AG09309 (cell line): ENCODE data around the gene HSBP1.

Experiments used
- DNase-seq: peaks from one replicate; pipeline ENCODE4 v3.0.0-alpha.2; 2010; ENCODE audit warnings: low read depth
- H3K4me3 ChIP-seq: 2 replicates; pipeline ENCODE4 v1.5.1; 2011; ENCODE audit warnings: mild to moderate bottlenecking, low read depth, low read length, moderate library complexity; ENCODE audit not compliant: control insufficient read depth
- TF ChIP-seq, protein P1 (sequence below): IDR thresholded peaks from 2 replicates; pipeline ENCODE4 v1.5.1; 2011; ENCODE audit warnings: mild to moderate bottlenecking, low read depth, low read length, inconsistent platforms; ENCODE audit not compliant: insufficient read depth, control insufficient read depth; ENCODE audit errors: missing control alignments

Gene HSBP1

DNA sequence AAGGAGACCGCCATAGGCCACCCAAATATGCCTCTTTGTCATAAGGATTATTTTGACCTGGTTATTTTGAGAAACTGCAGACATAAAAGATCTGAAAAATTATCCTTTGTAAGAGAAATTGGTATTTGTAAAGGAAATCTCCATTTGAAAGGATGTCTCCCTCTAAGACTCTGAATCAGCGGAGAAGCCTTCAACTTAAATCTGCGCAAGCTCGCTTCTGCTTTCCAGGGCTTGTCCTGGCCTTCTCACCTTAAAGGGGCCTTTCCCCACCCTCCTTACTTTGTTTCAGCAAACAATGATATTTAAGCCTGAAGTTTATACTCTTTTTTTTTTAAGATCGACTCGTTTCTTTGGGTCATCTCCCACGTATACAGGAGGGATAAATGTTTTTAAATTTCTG is 34.5 kb downstream of the HSBP1 start:
- no peak overlapping the region for H3K4me3 ChIP-seq
- TF ChIP-seq, protein P1, sequence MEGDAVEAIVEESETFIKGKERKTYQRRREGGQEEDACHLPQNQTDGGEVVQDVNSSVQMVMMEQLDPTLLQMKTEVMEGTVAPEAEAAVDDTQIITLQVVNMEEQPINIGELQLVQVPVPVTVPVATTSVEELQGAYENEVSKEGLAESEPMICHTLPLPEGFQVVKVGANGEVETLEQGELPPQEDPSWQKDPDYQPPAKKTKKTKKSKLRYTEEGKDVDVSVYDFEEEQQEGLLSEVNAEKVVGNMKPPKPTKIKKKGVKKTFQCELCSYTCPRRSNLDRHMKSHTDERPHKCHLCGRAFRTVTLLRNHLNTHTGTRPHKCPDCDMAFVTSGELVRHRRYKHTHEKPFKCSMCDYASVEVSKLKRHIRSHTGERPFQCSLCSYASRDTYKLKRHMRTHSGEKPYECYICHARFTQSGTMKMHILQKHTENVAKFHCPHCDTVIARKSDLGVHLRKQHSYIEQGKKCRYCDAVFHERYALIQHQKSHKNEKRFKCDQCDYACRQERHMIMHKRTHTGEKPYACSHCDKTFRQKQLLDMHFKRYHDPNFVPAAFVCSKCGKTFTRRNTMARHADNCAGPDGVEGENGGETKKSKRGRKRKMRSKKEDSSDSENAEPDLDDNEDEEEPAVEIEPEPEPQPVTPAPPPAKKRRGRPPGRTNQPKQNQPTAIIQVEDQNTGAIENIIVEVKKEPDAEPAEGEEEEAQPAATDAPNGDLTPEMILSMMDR = no peak
- no peak for DNase-seq

DNA sequence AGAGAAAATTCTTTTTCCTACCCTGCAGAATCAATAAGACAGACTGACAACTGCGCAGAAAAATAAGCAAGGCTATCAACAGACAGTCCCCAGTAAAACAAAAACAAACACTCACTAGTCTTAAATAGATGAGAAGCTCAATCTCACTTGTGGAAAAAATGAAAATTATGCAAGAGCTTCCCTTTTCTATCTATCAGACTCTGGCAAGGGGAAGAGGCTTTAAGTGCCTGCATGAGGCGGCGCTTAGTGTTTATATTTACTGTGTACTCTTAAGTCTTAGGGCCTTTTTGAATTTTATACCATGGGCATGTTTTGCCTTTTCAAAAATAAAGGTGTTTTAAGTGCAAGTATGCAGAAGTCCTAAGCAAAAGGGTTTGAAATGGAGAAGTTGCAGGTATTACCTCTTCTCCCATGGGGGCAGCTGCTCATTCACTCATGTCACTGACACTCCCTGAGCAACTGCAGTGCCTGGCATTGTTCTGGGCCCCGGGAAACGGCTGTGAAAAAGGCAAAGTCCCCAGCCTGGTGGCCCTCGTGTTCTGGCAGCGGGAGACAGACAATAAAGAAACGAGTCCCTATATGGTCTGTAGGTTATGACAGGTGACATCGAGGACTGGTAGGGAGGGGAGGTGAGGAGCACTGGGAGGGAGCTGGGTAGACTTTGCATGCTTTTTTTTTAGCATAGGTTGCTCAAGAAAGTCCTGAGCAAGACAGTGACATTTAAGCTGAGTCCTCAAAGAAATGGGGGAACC is 35.2 kb downstream of the HSBP1 start:
- H3K4me3 ChIP-seq = no peak overlapping the region
- no peak for DNase-seq
- TF ChIP-seq, protein P1 = no peak

DNA sequence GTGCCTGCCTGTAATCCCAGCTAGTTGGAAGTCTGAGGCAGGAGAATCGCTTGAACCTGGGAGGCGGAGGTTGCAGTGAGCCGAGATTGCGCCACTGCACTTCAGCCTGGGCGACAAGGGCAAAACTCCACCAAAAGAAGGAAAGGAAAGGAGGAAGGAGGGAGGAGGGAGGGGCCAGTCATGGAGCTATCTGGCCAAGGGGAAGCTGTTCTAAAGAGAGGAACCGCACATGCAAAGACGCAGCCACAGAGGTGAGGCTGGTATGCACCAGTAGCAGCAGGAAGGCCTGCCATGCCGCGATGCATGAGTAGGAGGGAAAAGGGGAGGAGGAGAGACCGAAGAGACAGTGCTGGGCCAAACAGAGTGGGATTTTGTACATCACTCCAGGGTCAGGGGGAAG is 35.9 kb downstream of the HSBP1 start:
- TF ChIP-seq, protein P1 = no peak
- no peak overlapping the region for H3K4me3 ChIP-seq
- no peak for DNase-seq

DNA sequence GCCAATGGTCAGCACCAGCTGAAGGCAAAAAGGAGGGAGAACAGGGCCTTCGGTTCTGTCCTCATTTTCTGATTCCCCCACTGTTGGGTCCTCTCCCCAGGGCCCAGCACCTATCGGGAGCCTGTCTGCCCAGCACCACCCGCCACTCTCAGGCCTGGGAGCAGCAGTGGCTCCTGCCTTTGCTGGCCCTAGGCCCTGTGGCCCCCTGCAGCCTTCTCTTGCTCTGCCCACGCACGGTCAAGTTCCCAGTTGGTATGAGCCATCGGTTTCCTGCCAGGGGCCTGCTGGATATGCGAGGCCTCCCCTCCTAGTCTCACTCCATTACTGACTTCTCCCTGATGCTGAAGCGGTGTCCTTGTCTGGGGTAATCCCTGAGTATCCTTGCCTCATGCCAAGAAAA is 37.5 kb downstream of the HSBP1 start:
- TF ChIP-seq, protein P1 = no peak
- H3K4me3 ChIP-seq = no peak overlapping the region
- DNase-seq = no peak

DNA sequence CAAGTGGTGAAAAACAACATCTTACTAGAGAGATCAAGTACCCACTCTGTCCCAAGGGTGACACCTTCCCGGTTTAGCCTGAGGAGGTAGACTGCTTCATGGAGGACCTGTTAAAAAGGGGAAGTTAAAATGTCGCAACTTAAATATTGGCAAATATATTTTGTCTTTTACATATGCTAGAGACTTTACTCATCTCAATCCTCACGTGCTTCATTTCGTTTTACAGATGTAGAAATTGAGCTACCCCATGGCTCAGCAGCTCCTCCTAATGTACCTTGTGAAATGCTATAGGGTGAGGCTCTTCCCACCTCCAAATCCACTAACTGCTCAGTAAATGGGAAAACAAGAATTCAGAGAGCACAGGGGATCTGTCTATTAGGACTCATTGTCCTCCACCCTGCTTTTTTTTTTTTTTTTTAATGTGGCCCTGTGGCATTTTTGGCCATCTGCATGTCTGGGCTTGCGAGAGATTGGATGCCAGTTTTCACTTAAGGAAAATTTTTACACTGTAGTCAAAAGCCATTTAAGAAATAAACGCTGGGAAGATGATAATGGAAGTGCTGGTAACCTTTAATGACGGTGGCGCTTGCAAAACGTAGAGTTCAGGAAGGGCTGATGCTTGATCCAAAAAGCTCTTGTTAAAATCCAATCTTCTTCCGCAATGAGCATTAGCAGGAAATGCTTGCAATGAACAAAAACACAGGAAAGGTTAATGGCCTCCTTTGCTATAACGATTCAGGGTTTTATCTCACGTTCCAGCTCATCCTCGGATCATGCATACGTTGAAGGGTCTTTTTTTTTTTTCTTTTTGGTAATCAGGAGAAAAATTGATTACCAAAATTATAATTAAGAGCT is 39.8 kb downstream of the HSBP1 start:
- DNase-seq = no peak
- no peak overlapping the region for H3K4me3 ChIP-seq
- TF ChIP-seq, protein P1 = no peak

DNA sequence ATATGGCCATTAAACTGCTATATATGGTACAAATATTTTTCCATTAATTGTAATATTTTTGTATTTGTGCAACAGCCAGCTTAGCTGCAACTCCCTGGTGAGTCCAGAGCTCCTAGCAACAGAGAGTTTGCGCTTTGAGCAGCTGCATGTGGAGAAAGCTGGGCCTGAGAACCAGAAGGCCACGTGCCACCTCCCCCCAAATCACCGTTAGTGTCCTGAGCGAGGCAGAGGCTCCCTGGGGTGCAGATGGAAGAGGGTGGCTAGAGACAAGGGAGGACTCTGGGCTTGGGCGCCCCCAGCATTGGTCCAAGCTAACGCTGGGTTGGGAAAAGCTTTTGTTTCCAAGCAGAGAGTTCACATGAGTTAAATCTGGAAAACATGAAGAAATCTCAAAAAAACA is 41.6 kb downstream of the HSBP1 start:
- no peak overlapping the region for H3K4me3 ChIP-seq
- DNase-seq = no peak
- TF ChIP-seq, protein P1 = no peak
